Measurements from ENCODE around the gene VTA1. TPM values are rescaled to one million over a fixed set of nuclear protein-coding genes. Genes with fewer than 3 reads are reported as not detected.
A peak's percentile ranks its signal among the peaks of the same experiment; 100 is the strongest.
"Not testable (repeated sequence)": the region's sequence is repeated elsewhere in the genome, so short reads cannot be mapped to it uniquely, and the experiment has no call there.

VTA1 gene
- total RNA-seq, 1 experiment from 2014 or later: 90.8 TPM

DNA sequence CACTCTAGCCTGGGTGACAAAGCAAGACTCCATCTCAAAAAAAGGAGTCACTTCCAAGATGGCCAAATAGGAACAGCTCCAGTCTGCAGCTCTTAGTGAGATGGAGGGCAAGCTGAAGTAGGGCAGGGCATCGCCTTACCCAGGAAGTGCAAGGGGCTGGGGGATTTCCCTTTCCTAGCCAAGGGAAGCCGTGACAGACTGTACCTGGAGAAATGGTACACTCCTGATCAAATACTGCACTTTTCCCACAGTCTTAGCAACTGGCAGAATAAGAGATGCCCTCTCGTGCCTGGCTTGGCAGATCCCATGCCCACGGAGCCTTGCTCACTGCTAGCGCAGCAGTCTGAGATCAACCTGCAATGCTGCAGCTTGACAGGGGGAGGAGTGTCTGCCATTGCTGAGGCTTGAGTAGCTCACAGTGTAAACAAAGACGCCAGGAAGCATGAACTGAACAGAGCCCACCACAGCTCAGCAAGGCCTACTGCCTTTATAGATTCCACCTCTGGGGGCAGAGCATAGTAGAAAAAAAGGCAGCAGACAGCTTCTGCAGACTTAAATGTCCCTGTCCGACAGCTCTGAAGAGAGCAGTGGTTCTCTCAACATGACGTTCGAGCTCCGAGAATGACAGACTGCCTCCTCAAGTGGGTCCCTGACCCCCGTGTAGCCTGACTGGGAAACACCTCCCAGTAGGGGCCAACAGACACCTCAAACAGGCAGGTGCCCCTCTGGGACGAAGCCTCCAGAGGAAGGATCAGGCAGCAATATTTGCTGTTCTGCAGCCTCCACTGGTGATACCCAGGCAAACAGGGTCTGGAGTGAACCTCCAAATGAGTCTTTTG is 85.4 kb downstream of the VTA1 start:
- not testable (repeated sequence) for H3K4me2 ChIP-seq (ENCODE audit: low read depth, low read length, poor library complexity, severe bottlenecking); H3K79me2 ChIP-seq (ENCODE audit: low read length); H3K9ac ChIP-seq (ENCODE audit: low read length); H3K36me3 ChIP-seq (ENCODE audit: insufficient read depth, low read length); H3K9me2 ChIP-seq (replicated peaks; ENCODE audit: insufficient read depth, low read length); H3K27me3 ChIP-seq (ENCODE audit: low read length); H3K4me3 ChIP-seq (ENCODE audit: low read length); H3K4me1 ChIP-seq (ENCODE audit: low read length); H4K20me1 ChIP-seq (ENCODE audit: insufficient read depth, low read depth, low read length); H3K9me3 ChIP-seq (ENCODE audit: low read length); H3K27ac ChIP-seq (ENCODE audit: low read length); H2AFZ ChIP-seq (ENCODE audit: low read length)
- DNase-seq: peak; percentile 46

DNA sequence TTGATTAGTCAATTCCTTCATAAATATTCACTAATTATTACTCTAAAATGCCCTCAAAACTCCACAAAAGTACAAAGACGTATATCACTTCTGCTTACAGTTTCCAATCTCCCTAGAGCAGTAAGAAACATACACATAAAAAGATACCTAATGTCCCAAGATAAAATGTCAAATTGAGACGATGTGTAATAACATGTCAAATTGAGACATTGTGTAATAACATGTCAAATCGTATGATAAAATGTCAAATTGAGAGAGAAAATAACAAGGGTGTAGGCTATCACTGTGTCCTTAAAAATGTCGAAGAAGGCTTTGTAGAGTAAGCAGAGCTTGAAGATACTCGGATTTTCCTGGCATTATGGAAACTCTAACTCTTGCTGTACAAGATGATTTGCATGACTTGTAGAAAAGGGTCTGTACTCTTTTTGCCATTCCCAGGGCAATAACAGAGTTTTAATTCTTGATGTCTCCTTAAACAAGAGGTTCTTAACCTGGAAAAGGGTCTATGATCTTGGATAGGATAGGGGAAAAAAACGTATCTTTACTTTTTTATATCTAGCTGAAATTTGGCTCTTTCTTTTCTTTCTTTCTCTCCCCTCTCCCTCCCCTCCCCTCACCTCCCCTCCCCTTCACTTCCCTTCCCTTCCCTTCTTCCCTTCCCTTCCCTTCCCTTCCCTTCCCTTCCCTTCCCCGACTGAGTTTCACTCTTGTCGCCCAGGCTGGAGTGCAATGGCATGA is 87.1 kb downstream of the VTA1 start:
- Histone ChIP-seq H3K9me3 (ENCODE audit: low read length) (no peaks in the 10 kb centered on the region), H3K27me3 (ENCODE audit: low read length) (no peaks in the 10 kb centered on the region), H3K9ac (ENCODE audit: low read length) (no peak overlapping the region), H3K27ac (ENCODE audit: low read length) (no peak overlapping the region), H3K4me1 (ENCODE audit: low read length) (no peaks in the 10 kb centered on the region), H3K79me2 (ENCODE audit: low read length) (no peaks in the 10 kb centered on the region), H3K4me2 (ENCODE audit: low read depth, low read length, poor library complexity, severe bottlenecking) (no peak overlapping the region), H3K9me2 (replicated peaks; ENCODE audit: insufficient read depth, low read length) (no peaks in the 10 kb centered on the region), H2AFZ (ENCODE audit: low read length) (no peak overlapping the region), H3K36me3 (ENCODE audit: insufficient read depth, low read length) (no peaks in the 10 kb centered on the region), H3K4me3 (ENCODE audit: low read length) (no peak overlapping the region), H4K20me1 (ENCODE audit: insufficient read depth, low read depth, low read length) (no peaks in the 10 kb centered on the region)
- DNase-seq: no peak

GRCh38 chr6:142235272-142235671 is 88.2 kb downstream of the VTA1 start:
- H4K20me1 ChIP-seq (ENCODE audit: insufficient read depth, low read depth, low read length): no peaks in the 10 kb centered on the region
- H2AFZ ChIP-seq (ENCODE audit: low read length): no peak overlapping the region
- H3K4me2 ChIP-seq (ENCODE audit: low read depth, low read length, poor library complexity, severe bottlenecking): no peak overlapping the region
- H3K27me3 ChIP-seq (ENCODE audit: low read length): no peaks in the 10 kb centered on the region
- no peaks in the 10 kb centered on the region for H3K79me2 ChIP-seq (ENCODE audit: low read length)
- H3K27ac ChIP-seq (ENCODE audit: low read length): no peak overlapping the region
- H3K36me3 ChIP-seq (ENCODE audit: insufficient read depth, low read length): no peaks in the 10 kb centered on the region
- H3K4me1 ChIP-seq (ENCODE audit: low read length): no peaks in the 10 kb centered on the region
- DNase-seq: no peak
- H3K9ac ChIP-seq (ENCODE audit: low read length): no peak overlapping the region
- no peaks in the 10 kb centered on the region for H3K9me2 ChIP-seq (replicated peaks; ENCODE audit: insufficient read depth, low read length)
- no peak overlapping the region for H3K4me3 ChIP-seq (ENCODE audit: low read length)
- no peaks in the 10 kb centered on the region for H3K9me3 ChIP-seq (ENCODE audit: low read length)

DNA sequence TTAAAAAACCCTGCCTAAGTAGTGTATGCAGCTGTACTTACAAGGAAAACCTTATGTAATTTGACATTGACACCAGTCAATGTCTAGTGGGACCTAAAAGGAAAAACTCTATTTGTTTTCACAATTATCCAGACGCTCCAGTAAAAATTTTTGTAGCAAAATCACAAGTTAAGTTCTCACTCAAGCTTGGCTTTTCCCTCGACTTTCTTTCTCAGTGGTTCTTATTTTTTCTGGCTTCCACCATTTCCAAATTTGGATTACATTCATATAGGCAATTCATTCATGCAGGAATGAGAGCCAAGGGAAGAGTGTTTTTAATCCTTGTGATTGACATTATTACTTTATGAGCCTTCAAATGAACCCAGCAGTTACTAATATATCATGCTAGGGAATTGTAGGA is 88.7 kb downstream of the VTA1 start:
- no peaks in the 10 kb centered on the region for H3K9me3 ChIP-seq (ENCODE audit: low read length)
- H2AFZ ChIP-seq (ENCODE audit: low read length): no peak overlapping the region
- H3K4me2 ChIP-seq (ENCODE audit: low read depth, low read length, poor library complexity, severe bottlenecking): no peak overlapping the region
- H3K79me2 ChIP-seq (ENCODE audit: low read length): no peaks in the 10 kb centered on the region
- H3K9me2 ChIP-seq (replicated peaks; ENCODE audit: insufficient read depth, low read length): no peaks in the 10 kb centered on the region
- H3K4me3 ChIP-seq (ENCODE audit: low read length): no peak overlapping the region
- no peaks in the 10 kb centered on the region for H3K27me3 ChIP-seq (ENCODE audit: low read length)
- no peaks in the 10 kb centered on the region for H3K36me3 ChIP-seq (ENCODE audit: insufficient read depth, low read length)
- no peak for DNase-seq
- no peaks in the 10 kb centered on the region for H4K20me1 ChIP-seq (ENCODE audit: insufficient read depth, low read depth, low read length)
- H3K27ac ChIP-seq (ENCODE audit: low read length): no peak overlapping the region
- H3K4me1 ChIP-seq (ENCODE audit: low read length): no peaks in the 10 kb centered on the region
- no peak overlapping the region for H3K9ac ChIP-seq (ENCODE audit: low read length)

- no peak overlapping the region for H3K27ac ChIP-seq (ENCODE audit: low read length)
- H3K36me3 ChIP-seq (ENCODE audit: insufficient read depth, low read length): no peaks in the 10 kb centered on the region
- no peak overlapping the region for H3K9ac ChIP-seq (ENCODE audit: low read length)
- no peaks in the 10 kb centered on the region for H3K79me2 ChIP-seq (ENCODE audit: low read length)
- H3K4me3 ChIP-seq (ENCODE audit: low read length): no peak overlapping the region
- H3K9me2 ChIP-seq (replicated peaks; ENCODE audit: insufficient read depth, low read length): no peaks in the 10 kb centered on the region
- DNase-seq: peak; percentile 34
- no peak overlapping the region for H2AFZ ChIP-seq (ENCODE audit: low read length)
- no peaks in the 10 kb centered on the region for H3K27me3 ChIP-seq (ENCODE audit: low read length)
- no peaks in the 10 kb centered on the region for H3K4me1 ChIP-seq (ENCODE audit: low read length)
- H3K9me3 ChIP-seq (ENCODE audit: low read length): no peaks in the 10 kb centered on the region
- no peak overlapping the region for H3K4me2 ChIP-seq (ENCODE audit: low read depth, low read length, poor library complexity, severe bottlenecking)
- no peaks in the 10 kb centered on the region for H4K20me1 ChIP-seq (ENCODE audit: insufficient read depth, low read depth, low read length)
These were observed 89.6 kb downstream of the VTA1 start for GRCh38 chr6:142236691-142237090.

GRCh38 chr6:142238881-142239280 is 91.8 kb downstream of the VTA1 start:
- peak; percentile 6 for DNase-seq
- H3K36me3 ChIP-seq (ENCODE audit: insufficient read depth, low read length): no peaks in the 10 kb centered on the region
- no peaks in the 10 kb centered on the region for H4K20me1 ChIP-seq (ENCODE audit: insufficient read depth, low read depth, low read length)
- H3K9me2 ChIP-seq (replicated peaks; ENCODE audit: insufficient read depth, low read length): no peaks in the 10 kb centered on the region
- H3K27me3 ChIP-seq (ENCODE audit: low read length): no peaks in the 10 kb centered on the region
- H2AFZ ChIP-seq (ENCODE audit: low read length): no peak overlapping the region
- no peak overlapping the region for H3K4me3 ChIP-seq (ENCODE audit: low read length)
- H3K27ac ChIP-seq (ENCODE audit: low read length): no peak overlapping the region
- H3K4me1 ChIP-seq (ENCODE audit: low read length): no peaks in the 10 kb centered on the region
- H3K9me3 ChIP-seq (ENCODE audit: low read length): no peaks in the 10 kb centered on the region
- no peak overlapping the region for H3K9ac ChIP-seq (ENCODE audit: low read length)
- H3K79me2 ChIP-seq (ENCODE audit: low read length): no peaks in the 10 kb centered on the region
- H3K4me2 ChIP-seq (ENCODE audit: low read depth, low read length, poor library complexity, severe bottlenecking): no peak overlapping the region

DNA sequence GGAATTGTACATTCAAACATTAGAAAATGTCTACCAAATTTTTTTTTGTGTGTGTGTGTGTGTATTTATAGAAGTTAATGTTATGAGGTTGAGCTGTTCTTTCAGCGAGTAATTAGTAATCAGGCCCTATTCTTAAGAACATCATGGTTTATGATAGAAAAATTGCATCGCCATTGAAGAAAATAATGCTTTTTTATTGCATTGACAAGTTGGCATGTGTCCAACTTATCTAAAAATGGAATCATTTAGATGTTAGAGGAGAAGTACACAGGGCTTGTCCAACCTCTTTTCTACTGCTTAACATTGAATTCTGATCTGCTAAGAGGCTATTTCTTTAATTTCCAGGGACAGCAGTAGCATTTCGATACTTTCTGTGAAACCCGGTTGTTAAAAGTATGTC is 93.1 kb downstream of the VTA1 start:
- H4K20me1 ChIP-seq (ENCODE audit: insufficient read depth, low read depth, low read length): no peaks in the 10 kb centered on the region

DNA sequence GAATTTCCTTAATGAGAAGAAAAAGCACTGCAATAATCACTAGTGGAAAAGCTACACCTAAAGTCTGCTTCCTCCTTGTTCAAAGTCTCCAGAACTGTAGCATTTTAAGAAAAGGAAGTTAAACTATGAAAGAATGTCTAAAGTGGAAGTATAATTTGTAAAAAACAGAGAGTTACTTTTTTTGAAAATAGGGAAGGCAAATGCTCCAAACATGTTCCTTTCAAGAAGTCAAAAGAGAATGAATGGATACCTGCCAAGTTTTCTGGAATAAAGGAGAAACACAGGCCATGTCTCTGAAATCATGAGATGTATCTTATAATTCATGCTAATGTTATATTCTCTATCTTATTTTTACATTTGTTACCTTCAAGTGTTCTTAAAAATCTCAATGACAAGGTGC is 94.0 kb downstream of the VTA1 start:
- H3K9me3 ChIP-seq (ENCODE audit: low read length): no peaks in the 10 kb centered on the region
- no peak overlapping the region for H2AFZ ChIP-seq (ENCODE audit: low read length)
- no peak overlapping the region for H3K4me2 ChIP-seq (ENCODE audit: low read depth, low read length, poor library complexity, severe bottlenecking)
- H3K4me1 ChIP-seq (ENCODE audit: low read length): no peaks in the 10 kb centered on the region
- H3K27ac ChIP-seq (ENCODE audit: low read length): no peak overlapping the region
- H3K9me2 ChIP-seq (replicated peaks; ENCODE audit: insufficient read depth, low read length): no peaks in the 10 kb centered on the region
- H3K36me3 ChIP-seq (ENCODE audit: insufficient read depth, low read length): no peaks in the 10 kb centered on the region
- no peaks in the 10 kb centered on the region for H4K20me1 ChIP-seq (ENCODE audit: insufficient read depth, low read depth, low read length)
- H3K4me3 ChIP-seq (ENCODE audit: low read length): no peak overlapping the region
- no peaks in the 10 kb centered on the region for H3K79me2 ChIP-seq (ENCODE audit: low read length)
- DNase-seq: no peak
- H3K9ac ChIP-seq (ENCODE audit: low read length): no peak overlapping the region
- no peaks in the 10 kb centered on the region for H3K27me3 ChIP-seq (ENCODE audit: low read length)

More for the DNA sequence above, 93.1 kb downstream of the VTA1 start:
- no peaks in the 10 kb centered on the region for H3K79me2 ChIP-seq (ENCODE audit: low read length)
- no peaks in the 10 kb centered on the region for H3K36me3 ChIP-seq (ENCODE audit: insufficient read depth, low read length)
- no peaks in the 10 kb centered on the region for H3K27me3 ChIP-seq (ENCODE audit: low read length)
- peak; percentile 24 for DNase-seq
- no peaks in the 10 kb centered on the region for H3K4me1 ChIP-seq (ENCODE audit: low read length)
- no peak overlapping the region for H3K27ac ChIP-seq (ENCODE audit: low read length)
- H3K4me2 ChIP-seq (ENCODE audit: low read depth, low read length, poor library complexity, severe bottlenecking): no peak overlapping the region
- H2AFZ ChIP-seq (ENCODE audit: low read length): no peak overlapping the region
- H3K9me2 ChIP-seq (replicated peaks; ENCODE audit: insufficient read depth, low read length): no peaks in the 10 kb centered on the region
- no peaks in the 10 kb centered on the region for H3K9me3 ChIP-seq (ENCODE audit: low read length)
- H3K4me3 ChIP-seq (ENCODE audit: low read length): no peak overlapping the region
- H3K9ac ChIP-seq (ENCODE audit: low read length): no peak overlapping the region
